H9 (cell line): ENCODE data around the gene ZNF512B. TPM values are rescaled to one million over a fixed set of nuclear protein-coding genes. Genes with fewer than 3 reads are reported as not detected.
A peak's percentile ranks its signal among the peaks of the same experiment; 100 is the strongest.

ENCODE experiments used
- DNase-seq: peaks from one replicate; pipeline ENCODE4 v3.0.0-alpha.2; 2017
- H2AFZ ChIP-seq: one replicate; pipeline ENCODE4 v1.6.1; 2013; ENCODE audit warnings: mild to moderate bottlenecking, low read length, control low read depth, moderate library complexity
- H2AK5ac ChIP-seq: 2 replicates; pipeline ENCODE4 v1.6.1; 2013; ENCODE audit warnings: low read length, control low read depth, mixed read lengths; ENCODE audit not compliant: insufficient read length
- H2BK120ac ChIP-seq: one replicate; pipeline ENCODE4 v1.6.1; 2013; ENCODE audit warnings: low read depth, mild to moderate bottlenecking, low read length, control low read depth, inconsistent platforms; ENCODE audit not compliant: poor library complexity, severe bottlenecking
- H2BK12ac ChIP-seq: 2 replicates; pipeline ENCODE4 v1.6.1; 2013; ENCODE audit warnings: low read length, control low read depth, mixed read lengths, low read depth; ENCODE audit not compliant: insufficient read length
- H2BK15ac ChIP-seq: 2 replicates; pipeline ENCODE4 v1.6.1; 2013; ENCODE audit warnings: low read depth, low read length, control low read depth
- H2BK20ac ChIP-seq: one replicate; pipeline ENCODE4 v1.6.1; 2013; ENCODE audit warnings: low read depth, mild to moderate bottlenecking, low read length, control low read depth, inconsistent platforms; ENCODE audit not compliant: poor library complexity, severe bottlenecking
- H2BK5ac ChIP-seq: 2 replicates; pipeline ENCODE4 v1.6.1; 2013; ENCODE audit warnings: low read length, control low read depth, mixed read lengths; ENCODE audit not compliant: insufficient read length
- H3K14ac ChIP-seq: 2 replicates; pipeline ENCODE4 v1.6.1; 2013; ENCODE audit warnings: low read length, control low read depth; ENCODE audit not compliant: insufficient read depth
- H3K18ac ChIP-seq: 2 replicates; pipeline ENCODE4 v1.6.1; 2013; ENCODE audit warnings: low read depth, mild to moderate bottlenecking, mixed read lengths, low read length, control low read depth; ENCODE audit not compliant: insufficient read length
- H3K23ac ChIP-seq: 2 replicates; pipeline ENCODE4 v1.6.1; 2013; ENCODE audit warnings: low read length, control low read depth, mixed read lengths, low read depth; ENCODE audit not compliant: insufficient read length
- H3K23me2 ChIP-seq: 2 replicates; pipeline ENCODE4 v1.6.1; 2013; ENCODE audit warnings: low read depth, mild to moderate bottlenecking, mixed read lengths, low read length, control low read depth; ENCODE audit not compliant: insufficient read length, poor library complexity, severe bottlenecking
- H3K27ac ChIP-seq: 2 replicates; pipeline ENCODE4 v1.5.1; 2013; ENCODE audit warnings: low read length, control low read depth, mixed read lengths, low read depth; ENCODE audit not compliant: insufficient read length
- H3K27me3 ChIP-seq: 2 replicates; pipeline ENCODE4 v1.6.1; 2013; ENCODE audit warnings: low read length, control low read depth, inconsistent platforms; ENCODE audit not compliant: insufficient read depth
- H3K4ac ChIP-seq: 2 replicates; pipeline ENCODE4 v1.6.1; 2013; ENCODE audit warnings: low read depth, mild to moderate bottlenecking, control low read depth, inconsistent platforms, low read length, moderate library complexity
- H3K4me1 ChIP-seq: 2 replicates; pipeline ENCODE4 v1.6.1; 2013; ENCODE audit warnings: low read length, control low read depth, inconsistent platforms; ENCODE audit not compliant: insufficient read depth
- H3K4me2 ChIP-seq: 2 replicates; pipeline ENCODE4 v1.6.1; 2013; ENCODE audit warnings: low read length, control low read depth, mixed read lengths; ENCODE audit not compliant: insufficient read length, insufficient read depth
- H3K56ac ChIP-seq: 2 replicates; pipeline ENCODE4 v1.6.1; 2013; ENCODE audit warnings: low read depth, mild to moderate bottlenecking, mixed read lengths, low read length, control low read depth; ENCODE audit not compliant: insufficient read length
- H3K79me1 ChIP-seq: 2 replicates; pipeline ENCODE4 v1.6.1; 2013; ENCODE audit warnings: low read depth, mild to moderate bottlenecking, moderate library complexity, low read length, control low read depth, inconsistent platforms; ENCODE audit not compliant: insufficient read depth, poor library complexity, severe bottlenecking
- H3K79me2 ChIP-seq: 2 replicates; pipeline ENCODE4 v1.6.1; 2013; ENCODE audit warnings: low read length, control low read depth, inconsistent platforms; ENCODE audit not compliant: insufficient read depth
- H3K9ac ChIP-seq: 2 replicates; pipeline ENCODE4 v1.6.1; 2013; ENCODE audit warnings: low read length, control low read depth, mixed read lengths; ENCODE audit not compliant: insufficient read length; ENCODE audit errors: extremely low read depth
- H3K9me3 ChIP-seq: one replicate; pipeline ENCODE4 v1.6.1; 2013; ENCODE audit warnings: low read depth, low read length, inconsistent platforms; ENCODE audit not compliant: control insufficient read depth
- H3T11ph ChIP-seq: one replicate; pipeline ENCODE4 v1.6.1; 2013; ENCODE audit warnings: mild to moderate bottlenecking, low read length, control low read depth, inconsistent platforms
- H4K20me1 ChIP-seq: one replicate; pipeline ENCODE4 v1.6.1; 2013; ENCODE audit not compliant: control insufficient read depth, insufficient read length, insufficient read depth
- H4K5ac ChIP-seq: 2 replicates; pipeline ENCODE4 v1.6.1; 2013; ENCODE audit warnings: low read depth, mild to moderate bottlenecking, mixed read lengths, low read length, control low read depth; ENCODE audit not compliant: insufficient read length
- H4K8ac ChIP-seq: replicated peaks from 2 replicates; pipeline ENCODE4 v1.6.1; 2013; ENCODE audit warnings: low read length, control low read depth, mixed read lengths, low read depth; ENCODE audit not compliant: insufficient read length
- H4K91ac ChIP-seq: 2 replicates; pipeline ENCODE4 v1.6.1; 2013; ENCODE audit warnings: low read depth, mild to moderate bottlenecking, moderate library complexity, mixed read lengths, low read length, control low read depth; ENCODE audit not compliant: insufficient read length
- H3K27ac Mint-ChIP-seq, 3 experiments: 2 replicates in 2 of 3; 3 replicates in 1 of 3; pipeline ENCODE4 v1.8.0; 2020 to 2021; ENCODE audit warnings: mixed read lengths in 3 of 3, mild to moderate bottlenecking in 1 of 3, moderate library complexity in 1 of 3
- H3K27me3 Mint-ChIP-seq: 2 replicates; pipeline ENCODE4 v1.8.0; 2021; ENCODE audit warnings: low read depth, mild to moderate bottlenecking, moderate library complexity, mixed read lengths
- H3K36me3 Mint-ChIP-seq, 3 experiments: 2 replicates in 2 of 3; 3 replicates in 1 of 3; pipeline ENCODE4 v1.8.0; 2020 to 2021; ENCODE audit warnings: low read depth in 3 of 3, mixed read lengths in 3 of 3; ENCODE audit not compliant: insufficient read depth in 1 of 3
- H3K4me1 Mint-ChIP-seq, 2 experiments: 2 replicates each; pipeline ENCODE4 v1.8.0; 2020; ENCODE audit warnings: mixed read lengths in 2 of 2
- H3K4me3 Mint-ChIP-seq, 2 experiments: 2 replicates in 1 of 2; 3 replicates in 1 of 2; pipeline ENCODE4 v1.8.0; 2020 to 2021; ENCODE audit warnings: mild to moderate bottlenecking in 2 of 2, mixed read lengths in 2 of 2, moderate library complexity in 1 of 2
- H3K9me3 Mint-ChIP-seq, 2 experiments: 2 replicates in 1 of 2; 3 replicates in 1 of 2; pipeline ENCODE4 v1.8.0; 2020; ENCODE audit warnings: mild to moderate bottlenecking in 2 of 2, mixed read lengths in 2 of 2, moderate library complexity in 1 of 2
- WGBS: extraction: QIAGEN DNeasy Blood & Tissue Kit; methylation state at CpG from one replicate; pipeline ENCODE4 v1.1.7; 2013; ENCODE audit warnings: missing lambda C conversion rate, low lambda C conversion rate, mixed read lengths; ENCODE audit not compliant: insufficient read length; ENCODE audit errors: extremely low coverage; 5-methylcytosine and 5-hydroxymethylcytosine counted together
- total RNA-seq: library from RNA; stranded (reverse); gene quantifications from 2 replicates; pipeline ENCODE4 v1.2.1, GENCODE V29; 2021
- TF ChIP-seq, protein P1 (sequence below): fragments of 200-600 bp; sonication (generic); conservative IDR thresholded peaks from 3 replicates; pipeline ENCODE4 v1.8.0; 2021; ENCODE audit warnings: antibody characterized with exemption, mild to moderate bottlenecking

Gene ZNF512B
- total RNA-seq, 1 experiment from 2014 or later, result 46.0 TPM

DNA sequence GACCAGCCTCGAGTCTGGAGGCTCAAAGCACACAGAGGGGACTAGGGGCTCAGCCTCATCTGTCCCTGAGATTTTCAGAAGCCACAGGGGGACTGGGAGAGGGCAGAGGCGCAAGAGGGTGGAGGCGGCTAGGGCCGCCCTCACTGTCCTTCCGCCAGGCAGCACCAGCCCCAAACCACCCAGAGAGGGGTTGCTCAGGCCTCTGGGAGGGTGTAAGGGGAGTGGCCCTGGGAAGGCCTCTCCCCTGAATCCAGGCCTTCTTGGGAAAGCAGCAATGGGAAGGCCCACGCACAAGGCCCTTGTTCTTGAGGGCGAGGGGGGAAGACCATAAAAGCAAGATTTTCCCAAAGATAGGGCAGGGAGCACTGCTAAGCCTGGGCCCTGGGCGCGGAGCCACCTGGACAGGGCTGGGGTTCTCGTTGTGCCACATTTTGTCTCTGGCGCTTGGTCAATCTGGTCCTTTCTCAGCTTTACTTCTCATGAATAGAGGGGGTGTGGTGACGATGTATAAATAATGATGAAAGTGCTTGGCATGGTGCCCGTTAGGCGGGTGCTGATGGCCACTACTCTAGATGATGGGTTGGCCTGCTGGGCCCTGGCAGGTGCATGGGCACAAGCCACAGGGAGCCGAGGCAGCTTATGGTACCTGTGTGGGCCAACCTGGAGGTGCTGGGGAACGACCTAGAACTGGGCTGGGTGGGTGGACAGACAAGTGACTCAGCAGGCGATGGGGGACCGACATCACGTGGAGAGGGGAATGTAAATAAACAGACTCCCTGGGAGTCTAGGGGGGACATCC is 4.9 kb upstream of the ZNF512B start:
- H3K27me3 Mint-ChIP-seq, result peaks cover 16% of the 10 kb centered on the region
- peak overlapping the region in 1 of 3 experiments; percentile 33; a peak in 2 of 7 replicates for H3K27ac Mint-ChIP-seq

More for the DNA sequence above, 4.9 kb upstream of the ZNF512B start:
- no CpG with 5 or more reads among the region's 19 CpGs for WGBS
- Histone ChIP-seq H3K9ac (no peak overlapping the region), H2BK12ac (no peak overlapping the region), H4K8ac (no peak overlapping the region), H3K4me2 (no peak overlapping the region), H3K4ac (no peak overlapping the region), H4K20me1 (no peaks in the 10 kb centered on the region), H2BK120ac (no peak overlapping the region), H3K27me3 (no peaks in the 10 kb centered on the region; the same call in 1 of the 2 replicates), H2AFZ (no peak overlapping the region), H3K27ac (no peak overlapping the region), H2BK5ac (no peak overlapping the region), H3K79me2 (no peaks in the 10 kb centered on the region), H3K18ac (no peak overlapping the region), H3K9me3 (no peaks in the 10 kb centered on the region), H3K79me1 (no peaks in the 10 kb centered on the region), H3K23me2 (peaks cover 14% of the 10 kb centered on the region), H3K23ac (no peak overlapping the region), H3K56ac (no peak overlapping the region), H2BK20ac (no peak overlapping the region), H3K14ac (no peak overlapping the region), H4K5ac (no peak overlapping the region), H3K4me1 (no peaks in the 10 kb centered on the region), H2AK5ac (no peak overlapping the region), H2BK15ac (no peak overlapping the region), H3T11ph (no peak overlapping the region), H4K91ac (no peak overlapping the region)
- H3K9me3 Mint-ChIP-seq, result no peaks in the 10 kb centered on the region
- peak overlapping the region in 1 of 2 experiments; percentile 6; a peak in 2 of 5 replicates for H3K4me3 Mint-ChIP-seq
- DNase-seq, result peak; percentile 23
- TF ChIP-seq, protein P1, sequence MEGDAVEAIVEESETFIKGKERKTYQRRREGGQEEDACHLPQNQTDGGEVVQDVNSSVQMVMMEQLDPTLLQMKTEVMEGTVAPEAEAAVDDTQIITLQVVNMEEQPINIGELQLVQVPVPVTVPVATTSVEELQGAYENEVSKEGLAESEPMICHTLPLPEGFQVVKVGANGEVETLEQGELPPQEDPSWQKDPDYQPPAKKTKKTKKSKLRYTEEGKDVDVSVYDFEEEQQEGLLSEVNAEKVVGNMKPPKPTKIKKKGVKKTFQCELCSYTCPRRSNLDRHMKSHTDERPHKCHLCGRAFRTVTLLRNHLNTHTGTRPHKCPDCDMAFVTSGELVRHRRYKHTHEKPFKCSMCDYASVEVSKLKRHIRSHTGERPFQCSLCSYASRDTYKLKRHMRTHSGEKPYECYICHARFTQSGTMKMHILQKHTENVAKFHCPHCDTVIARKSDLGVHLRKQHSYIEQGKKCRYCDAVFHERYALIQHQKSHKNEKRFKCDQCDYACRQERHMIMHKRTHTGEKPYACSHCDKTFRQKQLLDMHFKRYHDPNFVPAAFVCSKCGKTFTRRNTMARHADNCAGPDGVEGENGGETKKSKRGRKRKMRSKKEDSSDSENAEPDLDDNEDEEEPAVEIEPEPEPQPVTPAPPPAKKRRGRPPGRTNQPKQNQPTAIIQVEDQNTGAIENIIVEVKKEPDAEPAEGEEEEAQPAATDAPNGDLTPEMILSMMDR, result no peak
- H3K4me1 Mint-ChIP-seq, result peaks cover 18 to 22% of the 10 kb centered on the region in 2 experiments
- peaks cover 0 to 3% (median 3%) of the 10 kb centered on the region in 3 experiments; a peak in 2 of 7 replicates for H3K36me3 Mint-ChIP-seq
